Keratinocyte (primary cell): ENCODE measurements around the gene FFAR2. TPM values are rescaled to one million over a fixed set of nuclear protein-coding genes. Genes with fewer than 3 reads are reported as not detected.

ENCODE experiments used
- DNase-seq: peaks from one replicate; pipeline ENCODE4 v3.0.0-alpha.2; 2011; ENCODE audit warnings: low read depth, missing footprints, low spot score
- FAIRE-seq: peaks from 2 replicates; lab custom pipeline; 2011; peaks lifted over from hg19 to GRCh38; lab: Jason Lieb, UNC
- H2AFZ ChIP-seq: 2 replicates; pipeline ENCODE4 v1.6.0; 2012; ENCODE audit warnings: low read length, control low read depth, inconsistent platforms; ENCODE audit not compliant: control insufficient read depth
- H3K27ac ChIP-seq: 2 replicates; pipeline ENCODE4 v1.5.1; 2011; ENCODE audit warnings: low read length; ENCODE audit not compliant: control insufficient read depth, insufficient read depth
- H3K27me3 ChIP-seq: 3 replicates; pipeline ENCODE4 v1.6.0; 2011; ENCODE audit warnings: low read length; ENCODE audit not compliant: control insufficient read depth, insufficient read depth; ENCODE audit errors: extremely low read depth
- H3K36me3 ChIP-seq, 2 experiments: 2 replicates in 1 of 2; 3 replicates in 1 of 2; pipeline ENCODE4 v1.5.1; 2011; ENCODE audit warnings: low read length in 2 of 2, mild to moderate bottlenecking in 1 of 2; ENCODE audit not compliant: control insufficient read depth in 2 of 2, insufficient read depth in 2 of 2; ENCODE audit errors: extremely low read depth in 1 of 2
- H3K4me1 ChIP-seq: 3 replicates; pipeline ENCODE4 v1.5.1; 2011; ENCODE audit warnings: low read length; ENCODE audit not compliant: control insufficient read depth, insufficient read depth; ENCODE audit errors: extremely low read depth
- H3K4me2 ChIP-seq: 3 replicates; pipeline ENCODE4 v1.6.0; 2011; ENCODE audit warnings: low read depth, low read length; ENCODE audit not compliant: control insufficient read depth, insufficient read depth; ENCODE audit errors: extremely low read depth
- H3K4me3 ChIP-seq, 3 experiments: fragments of 200-600 bp in 1 of 3; sonication (generic) in 1 of 3; 2 replicates in 2 of 3; 3 replicates in 1 of 3; pipeline ENCODE4 v1.5.1; 2011 to 2016; ENCODE audit warnings: low read length in 3 of 3, mild to moderate bottlenecking in 3 of 3, control low read depth in 2 of 3, inconsistent platforms in 1 of 3, low read depth in 1 of 3, mixed read lengths in 1 of 3, mixed run types in 1 of 3, moderate library complexity in 1 of 3; ENCODE audit not compliant: control insufficient read depth in 2 of 3, insufficient read depth in 2 of 3; ENCODE audit errors: extremely low read depth in 1 of 3
- H3K79me2 ChIP-seq: 2 replicates; pipeline ENCODE4 v1.6.0; 2012; ENCODE audit warnings: low read length; ENCODE audit not compliant: control insufficient read depth, insufficient read depth
- H3K9ac ChIP-seq: 3 replicates; pipeline ENCODE4 v1.6.0; 2011; ENCODE audit warnings: low read length; ENCODE audit not compliant: control insufficient read depth, insufficient read depth; ENCODE audit errors: extremely low read depth
- H3K9me1 ChIP-seq: 3 replicates; pipeline ENCODE4 v1.6.0; 2011; ENCODE audit warnings: low read length; ENCODE audit not compliant: control insufficient read depth, insufficient read depth; ENCODE audit errors: extremely low read depth
- H3K9me3 ChIP-seq: 2 replicates; pipeline ENCODE4 v1.5.1; 2012; ENCODE audit warnings: low read depth, low read length; ENCODE audit not compliant: control insufficient read depth
- H4K20me1 ChIP-seq: 3 replicates; pipeline ENCODE4 v1.6.0; 2011; ENCODE audit warnings: low read length; ENCODE audit not compliant: control insufficient read depth, insufficient read depth; ENCODE audit errors: extremely low read depth
- CTCF ChIP-seq, 3 experiments: IDR thresholded peaks in 1 of 3; conservative IDR thresholded peaks in 1 of 3; optimal IDR thresholded peaks in 1 of 3; 2 replicates in 2 of 3; 3 replicates in 1 of 3; pipeline versions ENCODE3 to v1.5.1; 2011; ENCODE audit warnings: low read length in 3 of 3, mild to moderate bottlenecking in 3 of 3, moderate library complexity in 2 of 3, control low read depth in 1 of 3, inconsistent platforms in 1 of 3; ENCODE audit not compliant: insufficient read depth in 2 of 3; ENCODE audit errors: extremely low read depth in 1 of 3
- EZH2 ChIP-seq: IDR thresholded peaks from one replicate; pipeline ENCODE4 v1.6.1; 2012; ENCODE audit warnings: inconsistent platforms, mild to moderate bottlenecking, low read length, moderate library complexity
- dilution Hi-C: fragments of 300-500 bp; cut with MboI; formaldehyde crosslinking; loops from one replicate; pipeline ENCODE4 v1.7.0; 2020; ENCODE audit warnings: low sequenced_read_pairs; ENCODE audit not compliant: extremely low pct_ligation_motif_present
- polyA minus RNA-seq, 3 experiments: library from RNA; depleted of rRNA, polyadenylated mRNA; stranded (reverse); fragments of >200 nt; gene quantifications; 1 replicate in 1 of 3; 2 replicates in 1 of 3; 3 replicates in 1 of 3; pipeline ENCODE4 v1.2.3, GENCODE V29; 2011
- polyA plus RNA-seq, 5 experiments: library from polyadenylated mRNA; depleted of rRNA in 3 of 5; stranded (reverse) in 3 of 5; stranded (forward) in 1 of 5; unstranded in 1 of 5; fragments of >200 nt; gene quantifications; 1 replicate in 1 of 5; 2 replicates in 3 of 5; 3 replicates in 1 of 5; pipeline versions ENCODE4 v1.2.1 to v1.2.3, GENCODE V29; 2011 to 2012; ENCODE audit warnings: missing spikeins in 2 of 5, low read depth in 1 of 5, low replicate concordance in 1 of 5

FFAR2 gene
- not detected in 3 replicates for polyA plus RNA-seq
- polyA plus RNA-seq (2011; ENCODE audit: low read depth): 0.70 TPM
- not detected in 2 replicates for polyA plus RNA-seq (2011; cell fraction: cytosol; rRNA removed)
- not detected in 2 replicates for polyA plus RNA-seq (2011; cell fraction: nucleus; rRNA removed)
- polyA plus RNA-seq (2012; ENCODE audit: low replicate concordance): 0.24 TPM in 1 of 2 replicates, not detected in the other
- polyA minus RNA-seq: not detected in 3 replicates
- polyA minus RNA-seq (2011; cell fraction: cytosol; rRNA and poly(A)+ RNA removed): not detected
- not detected in 2 replicates for polyA minus RNA-seq (2011; cell fraction: nucleus; rRNA and poly(A)+ RNA removed)

- H3K9ac ChIP-seq: no peak within 1 kb of the TSS
- H3K4me2 ChIP-seq: no peak within 1 kb of the TSS
- FAIRE-seq (no peak), DNase-seq (no peak)
- H3K4me3 ChIP-seq: no peak within 1 kb of the TSS
- H4K20me1 ChIP-seq: no peaks in the 10 kb centered on the region
- H3K9me1 ChIP-seq: no peaks in the 10 kb centered on the region
- H3K36me3 ChIP-seq: no peaks in the 10 kb centered on the region
- dilution Hi-C loops: no loop called here
- no peaks in the 10 kb centered on the region for H3K4me1 ChIP-seq
- H3K27ac ChIP-seq: no peak within 1 kb of the TSS
- H3K27me3 ChIP-seq: peaks cover 31% of the 10 kb centered on the region
- no peaks in the 10 kb centered on the region for H3K9me3 ChIP-seq
- H3K79me2 ChIP-seq: no peaks in the 10 kb centered on the region
- no peak for TF ChIP-seq EZH2
- TF ChIP-seq CTCF (optimal IDR thresholded peaks at IDR 0.05 in 1 of 3, IDR thresholded peaks at IDR 0.05 in 1 of 3, conservative IDR thresholded peaks at IDR 0.05 in 1 of 3; ENCODE audit: extremely low read depth in 1 of 3, insufficient read depth in 2 of 3, low read length in 3 of 3): no peak
- no peak within 1 kb of the TSS for H2AFZ ChIP-seq
These were observed at the start of gene FFAR2 for GRCh38 chr19:35447606-35448469. Gene FFAR2 (plus strand): TSS chr19:35448257. CDS start chr19:35449715, 1,458 bp downstream.

- DNase-seq (no peak), FAIRE-seq (no peak)
- dilution Hi-C loops: no loop called here
- no peaks in the 10 kb centered on the region for H3K9me1 ChIP-seq
- H3K27ac ChIP-seq: no peak overlapping the region
- H2AFZ ChIP-seq: no peak overlapping the region
- no peak overlapping the region for H3K4me2 ChIP-seq
- no peak overlapping the region for H3K9ac ChIP-seq
- H3K27me3 ChIP-seq: peaks cover 4% of the 10 kb centered on the region
- H3K9me3 ChIP-seq: no peaks in the 10 kb centered on the region
- H3K79me2 ChIP-seq: no peaks in the 10 kb centered on the region
- no peak for TF ChIP-seq EZH2
- TF ChIP-seq CTCF (optimal IDR thresholded peaks at IDR 0.05 in 1 of 3, IDR thresholded peaks at IDR 0.05 in 1 of 3, conservative IDR thresholded peaks at IDR 0.05 in 1 of 3; ENCODE audit: extremely low read depth in 1 of 3, insufficient read depth in 2 of 3, low read length in 3 of 3): no peak
- H3K4me1 ChIP-seq: no peaks in the 10 kb centered on the region
- no peak overlapping the region for H3K4me3 ChIP-seq
- no peaks in the 10 kb centered on the region for H3K36me3 ChIP-seq
- H4K20me1 ChIP-seq: no peaks in the 10 kb centered on the region
These were observed 49.5 kb upstream of the FFAR2 start for GRCh38 chr19:35398570-35398969.
